Stimulated activated CD4-positive, alpha-beta T cell treated with anti-CD3 and anti-CD28 coated beads, Interleukin-2, amount 100 ng/mL, for 24 hours (primary cell): ENCODE data around the gene SMS.
"Not testable (repeated sequence)": the region's sequence is repeated elsewhere in the genome, so short reads cannot be mapped to it uniquely, and the experiment has no call there.

Experiments used
- DNase-seq, 2 donors: peaks; one replicate each; pipeline ENCODE4 v3.0.0-alpha.2; 2020

SMS gene

DNA sequence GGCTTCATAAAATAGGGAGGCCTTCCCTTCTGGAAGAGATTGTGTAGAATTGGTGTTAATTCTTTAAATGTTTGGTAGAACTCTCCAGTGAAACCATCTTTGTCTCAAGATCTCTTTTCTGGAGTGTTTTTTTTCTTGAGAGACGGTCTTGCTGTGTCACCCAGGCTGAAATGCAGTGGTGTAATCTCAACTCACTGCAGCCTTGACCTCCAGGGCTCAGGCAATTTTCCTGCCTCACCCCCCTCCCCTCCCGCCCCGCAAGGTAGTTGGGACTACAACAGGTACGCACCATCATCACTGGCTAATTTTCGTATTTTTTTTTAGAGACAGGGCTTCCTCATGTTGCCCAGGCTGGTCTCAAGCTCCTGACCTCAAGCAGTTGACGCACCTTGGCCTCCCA lies 12.1 kb downstream of the SMS start:
- DNase-seq, result no peak

DNA sequence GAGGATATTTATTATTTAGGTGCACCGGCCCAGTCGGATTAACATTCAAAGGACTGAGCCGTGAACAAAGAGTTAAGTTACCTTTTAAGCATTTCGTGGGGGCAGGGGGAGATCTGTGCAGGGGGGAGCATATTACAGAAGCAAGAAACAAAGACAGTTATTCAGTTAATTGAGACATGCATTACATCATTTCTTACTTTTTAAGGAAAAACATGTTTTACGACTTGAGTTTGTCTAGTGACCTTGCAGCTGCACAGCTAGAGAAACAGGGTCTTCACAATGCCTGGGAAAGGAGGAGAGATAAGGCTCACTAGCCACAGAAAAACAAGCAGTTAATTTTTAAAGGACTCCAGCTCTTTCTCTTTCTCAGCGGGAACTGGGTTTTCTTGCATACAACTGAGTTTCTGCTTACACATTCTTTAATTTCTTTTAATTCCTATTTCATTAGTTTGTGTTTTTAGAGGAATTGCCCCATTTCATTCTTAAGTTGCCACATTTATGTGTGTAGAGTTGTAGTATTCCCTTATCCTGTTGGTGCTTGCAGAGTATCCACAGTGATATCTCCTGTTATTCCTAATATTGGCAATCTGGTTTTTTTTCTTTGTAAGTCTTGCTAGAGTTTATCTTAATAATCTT lies 12.8 kb downstream of the SMS start:
- DNase-seq, result not testable (repeated sequence)

GRCh38 chrX:21955403-21956189 lies 15.1 kb downstream of the SMS start:
- no peak for DNase-seq

GRCh38 chrX:21956783-21957182 lies 16.3 kb downstream of the SMS start:
- DNase-seq, result no peak

DNA sequence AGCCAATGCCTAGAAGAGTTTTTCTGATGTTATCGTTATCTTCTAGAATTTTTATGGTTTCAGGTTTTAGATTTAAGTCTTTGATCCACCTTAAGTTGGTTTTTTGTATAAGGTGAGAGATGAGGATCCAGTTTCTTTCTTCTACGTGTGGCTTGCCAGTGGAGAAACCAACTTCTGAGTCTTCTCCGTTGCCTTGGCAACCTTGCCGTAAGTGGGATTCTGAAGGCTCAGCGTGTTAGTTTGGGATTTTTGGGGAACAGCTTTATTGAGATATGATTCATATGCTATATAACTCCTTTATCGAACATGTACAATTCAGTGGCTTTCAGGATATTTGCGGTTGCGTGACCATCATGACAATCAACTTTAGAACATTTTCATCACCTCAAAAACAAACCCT lies 17.7 kb downstream of the SMS start:
- no peak for DNase-seq

DNA sequence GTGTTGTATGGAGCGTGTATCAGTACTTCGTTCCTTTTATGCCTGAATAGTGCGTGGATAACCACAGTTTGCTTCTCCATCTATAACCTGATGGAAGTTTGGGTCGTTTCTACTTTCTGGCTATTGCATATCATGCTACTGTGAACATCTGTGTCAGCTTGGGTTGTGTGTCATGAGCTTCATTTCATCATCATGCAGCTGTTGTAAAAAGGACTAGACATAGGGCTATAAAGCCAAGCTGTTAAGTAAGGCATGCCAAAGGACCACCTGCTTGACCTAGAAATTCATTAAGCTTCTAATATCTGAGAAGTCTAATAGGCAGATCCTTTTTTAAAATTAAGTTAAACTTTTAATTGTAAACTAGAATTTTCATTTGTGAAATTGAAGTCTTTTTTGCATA lies 18.4 kb downstream of the SMS start:
- no peak for DNase-seq

DNA sequence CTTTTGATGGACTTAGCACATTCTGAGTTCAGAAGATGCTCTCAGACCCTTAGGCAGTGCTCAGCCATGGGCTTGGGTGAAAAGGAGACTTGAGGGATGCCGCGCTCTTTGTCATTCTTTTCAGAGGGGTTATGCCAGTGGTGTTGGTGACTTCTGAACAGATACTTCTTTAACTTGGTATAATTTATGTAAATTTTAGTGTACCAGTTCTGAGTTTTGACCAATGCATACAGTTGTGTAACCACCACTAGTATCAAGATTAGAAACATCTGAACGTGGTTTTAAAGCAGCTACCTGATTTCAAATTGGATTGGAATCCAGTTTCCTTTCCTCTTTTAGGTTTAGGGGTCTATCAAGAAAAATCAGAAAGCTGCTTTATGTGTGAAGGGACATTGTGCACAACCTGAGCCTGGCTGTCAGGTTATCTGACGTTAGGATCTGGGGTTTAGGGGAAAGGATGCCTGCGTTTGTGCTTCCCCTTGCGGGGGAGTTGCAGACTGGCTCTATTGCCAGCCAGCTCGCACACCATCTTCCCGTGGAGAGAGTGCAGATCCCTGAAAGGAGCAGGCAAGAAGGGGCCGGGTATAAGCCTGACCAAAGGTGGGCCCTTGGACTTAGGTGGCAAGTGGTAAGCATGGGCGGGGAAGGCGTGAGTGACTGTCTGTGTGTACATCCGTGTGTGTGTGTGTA lies 19.0 kb downstream of the SMS start:
- DNase-seq, result no peak

DNA sequence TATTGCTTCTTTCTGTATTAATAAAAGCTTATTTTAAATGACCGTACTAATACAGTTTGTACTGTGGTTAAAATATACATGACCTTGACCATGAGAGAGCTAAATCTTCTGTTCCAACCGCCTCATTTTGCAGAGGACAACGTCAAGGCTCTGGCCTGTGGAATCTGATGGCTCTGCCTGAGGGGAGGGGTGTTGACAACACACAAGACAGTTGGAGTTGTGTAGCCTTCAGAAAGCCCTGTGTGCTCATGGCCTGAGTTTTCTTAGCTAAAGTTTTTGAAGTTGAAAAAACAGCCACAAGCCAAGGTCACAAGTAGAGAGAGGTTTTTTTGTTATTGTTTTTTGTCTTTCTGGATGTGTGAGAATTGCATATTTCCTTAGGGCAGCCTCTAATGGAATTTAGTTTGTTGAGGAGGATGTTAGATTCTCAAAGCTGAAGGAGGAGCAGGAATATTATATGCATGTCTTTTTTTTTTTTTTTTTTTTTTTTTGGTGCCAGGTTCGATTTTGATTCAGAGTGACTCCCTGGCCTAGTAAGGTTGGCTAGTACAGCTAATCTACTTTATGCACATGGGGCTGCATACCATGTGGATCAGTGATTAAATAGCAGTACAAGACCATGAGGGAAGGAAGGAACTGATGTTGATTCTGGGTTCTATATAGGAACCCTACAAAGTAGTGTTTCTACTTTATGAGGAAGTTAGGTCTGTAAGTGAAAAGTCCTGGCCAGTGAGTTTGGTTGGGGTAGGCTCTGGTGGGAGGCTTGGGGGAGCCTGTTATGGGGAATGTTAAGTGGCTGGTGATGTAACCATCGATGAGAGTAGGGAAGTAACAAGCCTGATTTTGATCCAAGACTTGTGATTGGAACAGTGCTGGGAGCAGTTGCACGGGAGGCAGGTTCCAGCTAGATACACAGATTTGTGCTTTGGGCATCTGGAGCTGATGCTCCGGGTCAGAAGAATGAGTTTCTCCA lies 20.3 kb downstream of the SMS start:
- no peak for DNase-seq

DNA sequence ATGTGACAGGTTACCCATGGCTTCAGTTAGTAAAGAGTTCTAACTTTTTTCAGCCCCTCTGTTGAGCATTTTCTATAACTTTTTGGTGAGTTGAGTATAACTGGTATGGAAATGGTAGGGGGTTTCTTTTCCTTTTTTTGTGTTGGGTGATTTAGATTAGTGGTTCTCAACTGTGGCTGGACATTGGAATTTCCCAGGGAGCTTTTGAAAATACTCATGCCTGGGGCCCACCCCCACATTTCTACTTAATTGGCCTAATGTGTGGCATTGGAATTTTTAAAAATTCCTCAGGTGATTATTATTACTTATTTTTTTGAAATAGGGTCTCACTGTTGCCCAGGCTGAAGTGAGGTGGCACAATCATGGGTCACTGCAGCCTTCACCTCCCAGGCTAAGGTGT lies 21.9 kb downstream of the SMS start:
- DNase-seq, result no peak

DNA sequence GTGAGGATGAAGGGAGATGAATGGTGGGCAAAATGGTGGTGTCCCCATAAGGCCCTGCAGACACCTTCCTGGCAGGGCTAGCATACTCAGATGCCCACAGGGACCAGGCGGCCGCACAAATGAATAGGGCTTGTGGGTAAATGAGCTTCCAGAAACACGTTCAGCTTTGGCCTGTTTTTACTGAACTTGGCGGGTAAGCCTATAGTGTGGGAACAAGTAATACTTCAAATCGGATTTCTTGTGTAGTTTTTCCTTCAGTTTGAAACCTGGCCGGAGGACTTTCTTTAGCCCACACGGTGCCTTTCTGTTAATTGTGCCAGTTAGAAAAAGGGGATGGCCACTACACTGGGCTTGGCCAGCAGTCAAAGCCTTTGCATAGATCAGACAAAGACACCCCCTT lies 22.8 kb downstream of the SMS start:
- DNase-seq, result no peak

DNA sequence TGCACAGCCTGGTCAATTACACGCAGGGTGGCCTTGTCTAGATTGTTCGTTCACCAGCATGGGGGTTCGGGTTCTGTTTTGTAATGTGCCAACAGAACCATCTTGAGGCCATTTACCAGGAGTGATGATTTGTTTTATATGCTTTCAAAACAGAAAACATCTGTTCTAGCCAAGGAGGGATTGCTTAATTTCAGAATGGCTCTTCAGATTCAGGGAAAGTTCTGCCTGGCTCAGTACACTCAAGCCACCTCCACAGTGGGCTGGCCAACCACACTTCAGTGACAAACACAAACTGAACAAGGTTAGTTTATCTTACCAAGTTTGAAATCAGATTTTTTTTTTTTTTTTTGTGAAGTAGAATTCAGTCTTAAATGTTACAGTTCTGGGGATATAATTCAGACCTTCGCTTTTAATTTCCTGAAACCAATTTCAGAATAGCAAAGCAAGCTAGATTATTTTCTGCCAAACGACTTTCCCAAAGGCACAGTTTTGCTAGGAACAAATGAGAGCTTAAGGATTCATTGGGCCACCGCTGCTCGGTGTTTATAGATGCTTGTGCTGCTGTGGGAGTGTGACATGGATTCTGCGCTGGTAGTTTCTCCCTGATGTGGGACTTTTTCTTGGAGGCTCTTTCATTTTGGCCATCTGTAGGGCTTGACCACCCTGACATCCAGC lies 23.4 kb downstream of the SMS start:
- DNase-seq, result no peak

DNA sequence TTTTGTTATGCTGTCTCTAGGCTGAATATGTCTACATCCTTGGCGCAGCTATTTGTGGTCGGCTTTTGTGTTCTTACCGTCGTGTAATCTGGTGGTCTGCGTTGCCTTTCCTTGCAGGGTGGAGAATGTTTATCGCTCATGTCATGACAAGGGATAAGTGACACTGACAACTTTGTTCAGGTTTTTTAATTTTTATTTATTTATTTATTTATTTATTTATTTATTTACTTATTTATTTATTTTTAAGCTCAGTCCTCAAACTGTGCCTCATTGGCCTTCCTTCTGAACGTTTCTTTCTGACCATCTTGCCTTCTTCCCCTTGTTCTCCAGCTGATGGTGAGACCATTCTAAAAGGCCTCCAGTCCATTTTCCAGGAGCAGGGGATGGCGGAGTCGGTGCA lies 26.4 kb downstream of the SMS start:
- DNase-seq, result no peak

DNA sequence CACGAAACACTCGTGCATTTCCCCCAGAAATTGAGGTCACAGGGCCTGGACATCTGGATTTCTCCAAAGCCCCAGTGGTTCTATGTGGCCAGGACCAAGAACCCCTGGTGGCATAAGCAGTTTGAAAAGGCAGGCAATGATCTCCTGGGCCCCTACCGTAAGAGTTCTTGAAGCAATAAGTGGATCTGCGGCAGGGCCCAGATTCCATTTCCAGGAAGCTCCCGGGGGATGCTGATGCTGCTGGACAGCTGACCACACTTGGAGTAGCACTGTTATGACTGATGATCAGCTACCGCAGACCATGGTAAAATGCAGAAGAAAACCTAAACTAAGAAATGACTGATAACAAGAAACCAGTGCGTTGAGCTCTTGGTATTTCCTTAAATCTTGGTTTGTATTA lies 27.8 kb downstream of the SMS start:
- DNase-seq, result no peak

DNA sequence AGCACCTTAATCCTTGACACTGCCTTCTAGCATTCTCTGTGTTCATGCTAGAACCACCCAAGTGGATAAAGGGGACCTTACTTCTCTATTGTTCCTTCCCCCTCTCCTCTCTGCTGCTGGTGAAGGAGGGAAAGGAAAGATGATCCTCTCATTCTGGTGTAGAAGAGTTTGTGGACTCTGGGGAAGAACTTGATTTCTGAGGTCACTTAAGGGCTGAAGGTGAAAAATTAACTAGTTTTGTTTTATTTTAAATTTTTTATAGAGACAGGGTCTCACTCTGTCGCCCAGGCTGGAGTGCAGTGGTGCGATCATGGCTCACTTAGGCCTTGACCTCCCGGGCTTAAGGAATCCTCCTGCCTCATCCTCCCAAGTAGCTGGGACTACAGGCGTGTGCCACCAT lies 29.8 kb downstream of the SMS start:
- DNase-seq, result no peak

GRCh38 chrX:21972046-21972445 lies 31.5 kb downstream of the SMS start:
- no peak for DNase-seq

DNA sequence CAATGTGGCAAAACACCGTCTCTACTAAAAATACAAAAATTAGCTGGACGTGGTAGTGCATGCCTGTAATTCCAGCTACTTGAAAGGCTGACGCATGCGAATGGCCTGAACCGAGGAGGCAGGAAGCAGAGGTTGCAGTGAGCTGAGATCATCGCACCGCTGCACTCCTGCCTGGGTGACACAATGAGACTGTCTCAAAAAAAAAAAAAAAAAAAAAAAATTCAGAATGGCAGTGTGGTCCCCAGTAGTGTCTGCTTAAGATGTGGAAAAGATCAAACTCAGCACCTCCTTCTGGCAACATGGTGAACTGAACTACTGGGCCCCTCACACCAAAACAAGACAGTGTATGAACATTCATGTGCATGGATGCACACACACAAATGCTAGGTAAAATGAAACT lies 32.2 kb downstream of the SMS start:
- peak; percentile 15 to 21 for DNase-seq

- no peak for DNase-seq
Observed at GRCh38 chrX:21973321-21974010, 33.0 kb downstream of the SMS start.

DNA sequence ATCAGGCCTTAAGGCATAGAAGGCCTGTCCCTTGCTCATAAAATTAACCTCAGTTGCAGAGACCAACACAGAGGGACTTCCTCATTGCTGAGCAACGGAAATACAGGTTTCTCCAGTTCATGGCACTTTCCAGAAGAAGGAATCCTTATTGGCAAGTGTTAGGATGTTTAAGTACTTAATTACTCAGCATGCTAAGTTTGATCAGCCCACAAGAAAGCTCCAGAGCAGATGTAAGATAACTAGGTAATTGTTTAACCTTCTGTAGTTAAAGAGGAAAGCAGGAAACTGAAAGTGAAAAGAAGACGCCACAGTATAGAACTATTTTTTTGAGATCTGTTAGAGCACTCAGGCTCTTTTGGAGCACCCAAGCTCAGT lies 33.5 kb downstream of the SMS start:
- no peak for DNase-seq

GRCh38 chrX:21975242-21975641 lies 34.7 kb downstream of the SMS start:
- no peak for DNase-seq

DNA sequence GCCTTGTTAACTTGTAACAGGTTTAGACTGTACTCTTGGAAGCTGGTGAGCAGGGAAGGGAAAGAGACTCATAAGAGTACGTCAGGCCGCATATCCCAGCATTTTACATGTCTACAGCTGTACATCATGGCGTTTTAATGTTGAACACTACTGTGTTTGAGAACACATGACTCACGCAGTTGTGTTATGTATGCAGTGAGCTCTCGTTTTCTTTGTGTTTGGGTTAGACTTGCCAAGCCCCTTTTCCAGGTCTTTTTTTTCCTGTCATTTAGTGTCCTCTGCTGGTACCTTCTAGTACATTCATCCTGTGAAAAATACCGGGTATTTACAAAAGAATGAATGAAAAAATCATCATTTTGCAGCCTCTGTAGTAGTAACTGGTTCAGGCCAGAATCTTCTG lies 35.3 kb downstream of the SMS start:
- DNase-seq, result no peak

DNA sequence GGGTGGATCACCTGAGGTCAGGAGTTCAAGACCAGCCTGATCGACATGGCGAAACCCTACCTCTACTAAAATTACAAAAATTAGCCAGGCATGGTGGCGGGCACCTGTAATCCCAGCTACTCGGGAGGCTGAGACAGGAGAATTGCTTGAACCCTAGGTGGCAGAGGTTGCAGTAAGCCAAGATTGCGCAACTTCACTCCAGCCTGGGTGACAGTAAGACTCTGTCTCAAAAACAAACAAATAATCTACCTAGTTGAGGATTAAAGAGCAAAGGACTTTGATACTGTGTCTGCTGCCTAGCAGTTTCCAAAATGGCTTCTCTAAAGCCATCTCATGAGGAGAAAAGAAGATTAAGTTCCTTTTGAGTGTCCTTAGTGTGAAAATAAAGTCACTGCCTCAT lies 37.8 kb downstream of the SMS start:
- DNase-seq, result no peak

- DNase-seq, result no peak
Observed at GRCh38 chrX:21982311-21982710, 41.8 kb downstream of the SMS start.
